HCT116 (cell line): Measurements from ENCODE around the gene PLCB4. TPM values are rescaled to one million over a fixed set of nuclear protein-coding genes. Genes with fewer than 3 reads are reported as not detected.

Source experiments
- ATAC-seq: fragments of 200-7000 bp; cut with Tn5 transposase; 2 replicates; pipeline ENCODE4 v1.9.1; 2020; ENCODE audit warnings: mild to moderate bottlenecking, moderate library complexity
- BruUV-seq: library from RNA; stranded (reverse); fragments of 400-500 nt; replicated peaks from 2 replicates; lab custom pipeline; 2021; lab: Mats Ljungman, UMichigan
- CTCF ChIA-PET: fragments of 300-600 bp; sonication (Branson Sonifier 250); formaldehyde crosslinking; loops from one replicate; lab custom pipeline; 2021; ENCODE audit warnings: antibody characterized with exemption; lab: Charles Lee
- POLR2A ChIA-PET: fragments of 300-600, 350-600 bp; sonication (Branson Sonifier 250); formaldehyde crosslinking; loops from one replicate; lab custom pipeline; 2021; ENCODE audit warnings: antibody characterized with exemption; lab: Charles Lee
- RAD21 ChIA-PET, 2 experiments: fragments of 300-600 bp; sonication (Branson Sonifier 250); formaldehyde crosslinking; loops; one replicate each; lab custom pipeline; 2023; ENCODE audit warnings: low total read pairs in 2 of 2; ENCODE audit not compliant: uncharacterized antibody in 2 of 2, unreplicated experiment in 2 of 2, low non-redundant PET in 1 of 2; lab: Charles Lee
- DNase-seq: peaks from one replicate; pipeline ENCODE4 v3.0.0-alpha.2; 2010; ENCODE audit warnings: low read depth, low spot score
- H2AFZ ChIP-seq: fragments of 200-600 bp; shearing (Covaris generic), sonication (generic); 2 replicates; pipeline ENCODE4 v1.6.1; 2017; ENCODE audit warnings: low read depth, mixed run types, mixed read lengths, antibody characterized with exemption, low read length; ENCODE audit not compliant: poor library complexity, severe bottlenecking
- H3K27ac ChIP-seq: 2 replicates; pipeline ENCODE4 v1.5.1; 2012; ENCODE audit warnings: low read depth, low read length
- H3K27me3 ChIP-seq: fragments of 200-600 bp; sonication (generic); 2 replicates; pipeline ENCODE4 v1.6.1; 2016; ENCODE audit warnings: mixed run types, low read length, mixed read lengths; ENCODE audit not compliant: insufficient read depth
- H3K36me3 ChIP-seq, 2 experiments: fragments of 200-500 bp in 1 of 2; fragments of 200-600 bp in 1 of 2; sonication (Bioruptor generic) in 1 of 2; sonication (generic) in 1 of 2; 2 replicates each; pipeline versions ENCODE4 v1.5.1 to v1.6.1; 2014 to 2016; ENCODE audit warnings: low read length in 2 of 2, inconsistent platforms in 1 of 2, mixed read lengths in 1 of 2, mixed run types in 1 of 2; ENCODE audit not compliant: insufficient read depth in 2 of 2, control insufficient read depth in 1 of 2
- H3K4me1 ChIP-seq, 2 experiments: fragments of 200-600 bp in 1 of 2; sonication (generic) in 1 of 2; 2 replicates each; pipeline versions ENCODE4 v1.5.1 to v1.6.1; 2012 to 2017; ENCODE audit warnings: low read length in 2 of 2, inconsistent platforms in 1 of 2, mild to moderate bottlenecking in 1 of 2, mixed read lengths in 1 of 2, mixed run types in 1 of 2, moderate library complexity in 1 of 2; ENCODE audit not compliant: insufficient read depth in 2 of 2, control insufficient read depth in 1 of 2
- H3K4me2 ChIP-seq: fragments of 200-600 bp; sonication (generic); 2 replicates; pipeline ENCODE4 v1.6.1; 2017; ENCODE audit warnings: mixed run types, low read length, mixed read lengths
- H3K4me3 ChIP-seq, 2 experiments: fragments of 200-600 bp in 1 of 2; sonication (generic) in 1 of 2; replicated peaks in 1 of 2; 2 replicates each; pipeline ENCODE4 v1.5.1; 2011 to 2016; ENCODE audit warnings: low read length in 2 of 2, control low read depth in 1 of 2, low read depth in 1 of 2, mild to moderate bottlenecking in 1 of 2, mixed read lengths in 1 of 2, mixed run types in 1 of 2
- H3K79me2 ChIP-seq: fragments of 200-600 bp; sonication (generic); 2 replicates; pipeline ENCODE4 v1.6.1; 2017; ENCODE audit warnings: mild to moderate bottlenecking, mixed run types, low read length, moderate library complexity, mixed read lengths; ENCODE audit not compliant: insufficient read depth
- H3K9ac ChIP-seq: fragments of 200-600 bp; sonication (generic); 2 replicates; pipeline ENCODE4 v1.6.1; 2016; ENCODE audit warnings: low read length, mixed read lengths
- H3K9me2 ChIP-seq: fragments of 200-600 bp; sonication (generic), shearing (Covaris generic); 2 replicates; pipeline ENCODE4 v1.6.1; 2017; ENCODE audit warnings: mixed run types, mild to moderate bottlenecking, moderate library complexity; ENCODE audit not compliant: insufficient read depth
- H3K9me3 ChIP-seq, 2 experiments: fragments of 200-500 bp in 1 of 2; fragments of 200-600 bp in 1 of 2; sonication (Bioruptor generic) in 1 of 2; sonication (generic) in 1 of 2; 2 replicates each; pipeline ENCODE4 v1.6.1; 2014 to 2017; ENCODE audit warnings: low read length in 2 of 2, mixed read lengths in 2 of 2, inconsistent platforms in 1 of 2, low read depth in 1 of 2, mild to moderate bottlenecking in 1 of 2, mixed run types in 1 of 2, moderate library complexity in 1 of 2; ENCODE audit not compliant: control insufficient read depth in 1 of 2, insufficient read depth in 1 of 2
- H4K20me1 ChIP-seq: fragments of 200-600 bp; sonication (generic), shearing (Covaris generic); 2 replicates; pipeline ENCODE4 v1.6.1; 2017; ENCODE audit warnings: mixed run types, mild to moderate bottlenecking, moderate library complexity; ENCODE audit not compliant: insufficient read depth
- CEBPB ChIP-seq: IDR thresholded peaks from 2 replicates; pipeline ENCODE4 v1.6.1; 2012; ENCODE audit warnings: low read depth
- EGR1 ChIP-seq: IDR thresholded peaks from 2 replicates; pipeline ENCODE4 v1.6.1; 2012; ENCODE audit warnings: low read depth
- RAD21 ChIP-seq: IDR thresholded peaks from 2 replicates; pipeline ENCODE4 v1.6.1; 2012; ENCODE audit warnings: low read depth, mild to moderate bottlenecking
- intact Hi-C: fragments of 100-400 bp; cut with micrococcal nuclease; formaldehyde crosslinking; loops from 2 replicates; pipeline ENCODE4 v1.10.0; 2022
- total RNA-seq: library from RNA; stranded (reverse); gene quantifications from one replicate; pipeline ENCODE4 v1.2.1, GENCODE V29; 2021; ENCODE audit not compliant: unreplicated experiment
- TF ChIP-seq, protein P1 (sequence below), 3 experiments: fragments of 200-600 bp in 1 of 3; sonication (generic) in 1 of 3; IDR thresholded peaks in 2 of 3; conservative IDR thresholded peaks in 1 of 3; 2 replicates each; pipeline ENCODE4 v1.5.1; 2012 to 2017; ENCODE audit warnings: low read depth in 2 of 3, low read length in 2 of 3, antibody characterized with exemption in 1 of 3, borderline replicate concordance in 1 of 3, control low read depth in 1 of 3, mild to moderate bottlenecking in 1 of 3, mixed read lengths in 1 of 3, mixed run types in 1 of 3, moderate library complexity in 1 of 3; ENCODE audit not compliant: insufficient read depth in 1 of 3
- TF ChIP-seq, protein P2 (sequence below): IDR thresholded peaks from 2 replicates; pipeline ENCODE4 v1.6.1; 2011; ENCODE audit warnings: mild to moderate bottlenecking, low read length, moderate library complexity; ENCODE audit not compliant: insufficient replicate concordance; ENCODE audit errors: extremely low read depth

Gene PLCB4
- total RNA-seq, 1 experiment from 2014 or later = 2.5 TPM

DNA sequence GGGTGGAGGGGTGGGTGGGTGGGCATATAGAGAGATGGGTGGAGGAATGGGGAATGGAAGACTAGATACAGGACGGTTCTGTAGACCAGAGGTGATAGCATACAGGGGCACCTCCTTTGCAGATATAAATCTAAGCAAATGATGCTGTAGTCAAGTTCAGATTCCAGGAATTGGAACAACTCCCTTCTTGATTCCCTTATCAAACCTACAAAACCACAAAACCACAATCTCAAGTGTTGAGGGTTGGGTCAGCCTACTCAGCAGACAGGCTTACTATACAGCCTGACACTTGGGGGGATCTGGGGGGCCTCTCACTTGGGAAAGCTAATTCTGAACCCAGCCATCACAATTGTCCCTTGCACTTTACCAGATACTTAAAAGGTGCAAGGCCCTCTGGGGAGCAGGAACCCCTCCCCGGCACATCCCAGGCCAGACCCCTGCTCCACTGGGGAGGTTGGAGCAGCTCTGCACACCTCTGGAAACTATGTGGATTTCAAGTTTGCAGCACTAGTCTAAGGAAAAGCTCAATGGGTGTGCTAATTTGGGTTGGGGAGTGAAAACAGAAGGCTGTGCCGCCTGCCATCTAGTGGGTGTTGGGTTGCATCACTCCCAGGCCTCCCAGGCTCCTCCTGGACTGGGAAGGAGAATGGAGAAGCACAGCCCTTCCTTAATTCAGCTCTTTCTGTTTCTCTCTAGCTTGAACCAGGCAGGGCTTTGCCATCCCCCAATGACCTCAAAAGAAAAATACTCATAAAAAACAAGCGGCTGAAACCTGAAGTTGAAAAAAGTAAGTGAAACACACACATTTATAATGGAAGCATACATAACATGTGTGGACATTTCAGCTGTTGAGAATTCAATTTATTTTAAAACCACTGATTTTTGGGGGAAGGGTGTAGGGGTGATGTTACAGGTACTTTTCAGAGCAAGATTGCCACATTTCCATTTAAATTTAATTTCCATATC is 324.3 kb downstream of the PLCB4 start:
- TF ChIP-seq, protein P1, sequence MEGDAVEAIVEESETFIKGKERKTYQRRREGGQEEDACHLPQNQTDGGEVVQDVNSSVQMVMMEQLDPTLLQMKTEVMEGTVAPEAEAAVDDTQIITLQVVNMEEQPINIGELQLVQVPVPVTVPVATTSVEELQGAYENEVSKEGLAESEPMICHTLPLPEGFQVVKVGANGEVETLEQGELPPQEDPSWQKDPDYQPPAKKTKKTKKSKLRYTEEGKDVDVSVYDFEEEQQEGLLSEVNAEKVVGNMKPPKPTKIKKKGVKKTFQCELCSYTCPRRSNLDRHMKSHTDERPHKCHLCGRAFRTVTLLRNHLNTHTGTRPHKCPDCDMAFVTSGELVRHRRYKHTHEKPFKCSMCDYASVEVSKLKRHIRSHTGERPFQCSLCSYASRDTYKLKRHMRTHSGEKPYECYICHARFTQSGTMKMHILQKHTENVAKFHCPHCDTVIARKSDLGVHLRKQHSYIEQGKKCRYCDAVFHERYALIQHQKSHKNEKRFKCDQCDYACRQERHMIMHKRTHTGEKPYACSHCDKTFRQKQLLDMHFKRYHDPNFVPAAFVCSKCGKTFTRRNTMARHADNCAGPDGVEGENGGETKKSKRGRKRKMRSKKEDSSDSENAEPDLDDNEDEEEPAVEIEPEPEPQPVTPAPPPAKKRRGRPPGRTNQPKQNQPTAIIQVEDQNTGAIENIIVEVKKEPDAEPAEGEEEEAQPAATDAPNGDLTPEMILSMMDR (IDR thresholded peaks at IDR 0.05 in 2 of 3, conservative IDR thresholded peaks at IDR 0.05 in 1 of 3; ENCODE audit: borderline replicate concordance in 1 of 3, insufficient read depth in 1 of 3, low read depth in 2 of 3, low read length in 2 of 3) = peak; percentile 54 to 85 (median 81); a peak in 5 of 6 replicates
- no peak for TF ChIP-seq EGR1
- TF ChIP-seq CEBPB = no peak; the same call in 1 of the 2 replicates
- TF ChIP-seq, protein P2, sequence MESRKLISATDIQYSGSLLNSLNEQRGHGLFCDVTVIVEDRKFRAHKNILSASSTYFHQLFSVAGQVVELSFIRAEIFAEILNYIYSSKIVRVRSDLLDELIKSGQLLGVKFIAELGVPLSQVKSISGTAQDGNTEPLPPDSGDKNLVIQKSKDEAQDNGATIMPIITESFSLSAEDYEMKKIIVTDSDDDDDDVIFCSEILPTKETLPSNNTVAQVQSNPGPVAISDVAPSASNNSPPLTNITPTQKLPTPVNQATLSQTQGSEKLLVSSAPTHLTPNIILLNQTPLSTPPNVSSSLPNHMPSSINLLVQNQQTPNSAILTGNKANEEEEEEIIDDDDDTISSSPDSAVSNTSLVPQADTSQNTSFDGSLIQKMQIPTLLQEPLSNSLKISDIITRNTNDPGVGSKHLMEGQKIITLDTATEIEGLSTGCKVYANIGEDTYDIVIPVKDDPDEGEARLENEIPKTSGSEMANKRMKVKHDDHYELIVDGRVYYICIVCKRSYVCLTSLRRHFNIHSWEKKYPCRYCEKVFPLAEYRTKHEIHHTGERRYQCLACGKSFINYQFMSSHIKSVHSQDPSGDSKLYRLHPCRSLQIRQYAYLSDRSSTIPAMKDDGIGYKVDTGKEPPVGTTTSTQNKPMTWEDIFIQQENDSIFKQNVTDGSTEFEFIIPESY = no peak
- TF ChIP-seq RAD21 = peak; percentile 78

More for the DNA sequence above, 324.3 kb downstream of the PLCB4 start:
- Histone ChIP-seq H4K20me1 (no peaks in the 10 kb centered on the region), H2AFZ (peak overlapping the region; percentile 69), H3K4me1 (no peaks in the 10 kb centered on the region), H3K9me2 (no peaks in the 10 kb centered on the region), H3K9ac (no peak overlapping the region), H3K9me3 (no peaks in the 10 kb centered on the region), H3K79me2 (no peaks in the 10 kb centered on the region), H3K27me3 (no peaks in the 10 kb centered on the region), H3K36me3 (no peaks in the 10 kb centered on the region), H3K4me3 (no peak overlapping the region), H3K4me2 (no peak overlapping the region), H3K27ac (no peak overlapping the region)
- RAD21 ChIA-PET = interaction anchor here (0.6 to 1.3 kb wide), 6 partner anchors 34 to 643 kb away, joined by 3 to 8 read pairs (median 3); no protein-coding TSS in a partner anchor
- intact Hi-C loops = loop anchor here (2.0 to 10.0 kb wide), 3 partner anchors 538 to 634 kb away; no protein-coding TSS in a partner anchor
- POLR2A ChIA-PET = interaction anchor here (1.0 kb wide), 1 partner anchor 293 kb away, joined by 3 read pairs; no protein-coding TSS in a partner anchor
- no TSS peak for BruUV-seq
- ATAC-seq = peak; percentile 100
- peak; percentile 41 for DNase-seq
- CTCF ChIA-PET = interaction anchor here (0.6 to 3.7 kb wide), 19 partner anchors 10 to 671 kb away, joined by 3 to 46 read pairs (median 4); no protein-coding TSS in a partner anchor
